GM12878 (cell line): ENCODE measurements around the gene UNC13D. TPM values are rescaled to one million over a fixed set of nuclear protein-coding genes. Genes with fewer than 3 reads are reported as not detected.

ENCODE experiments used
- ATAC-seq: fragments of 200-7000 bp; cut with Tn5 transposase; 3 replicates; pipeline ENCODE4 v1.9.1; 2020; ENCODE audit warnings: mild to moderate bottlenecking, moderate library complexity
- BruUV-seq: library from RNA; stranded (reverse); fragments of 400-500 nt; replicated peaks from 2 replicates; lab custom pipeline; 2021; lab: Mats Ljungman, UMichigan
- CTCF ChIA-PET: fragments of 300-600 bp; sonication (Branson Sonifier 250); formaldehyde crosslinking; extraction: SDS; loops from one replicate; lab custom pipeline; 2021; ENCODE audit warnings: inconsistent platforms; lab: Yijun Ruan, JAX
- POLR2A ChIA-PET: fragments of 350-600 bp; formaldehyde crosslinking; extraction: SDS; loops from one replicate; lab custom pipeline; 2021; ENCODE audit warnings: inconsistent platforms; lab: Charles Lee
- RAD21 ChIA-PET: fragments of 300-600 bp; sonication (Branson Sonifier 250); formaldehyde crosslinking; loops from one replicate; lab custom pipeline; 2023; ENCODE audit warnings: antibody characterized with exemption; ENCODE audit not compliant: unreplicated experiment; lab: Charles Lee
- SMC1A ChIA-PET: fragments of 300-600 bp; sonication (Branson Sonifier 250); formaldehyde crosslinking; loops from one replicate; lab custom pipeline; 2023; ENCODE audit not compliant: unreplicated experiment, uncharacterized antibody; lab: Charles Lee
- DNase-seq: peaks from one replicate; pipeline ENCODE4 v3.0.0-alpha.2; 2011; ENCODE audit warnings: low read depth, low spot score
- FAIRE-seq: peaks from 3 replicates; lab custom pipeline; 2011; peaks lifted over from hg19 to GRCh38; lab: Jason Lieb, UNC
- H2AFZ ChIP-seq: 2 replicates; pipeline ENCODE4 v1.6.0; 2011; ENCODE audit warnings: low read depth, low read length, control low read depth; ENCODE audit not compliant: control insufficient read depth
- H3K27ac ChIP-seq: 2 replicates; pipeline ENCODE4 v1.5.1; 2011; ENCODE audit warnings: control low read depth; ENCODE audit not compliant: control insufficient read depth, insufficient read depth
- H3K27me3 ChIP-seq, 2 experiments: replicated peaks in 1 of 2; 2 replicates each; pipeline versions ENCODE4 v1.6.0 to v1.6.1; 2011; ENCODE audit warnings: low read length in 1 of 2; ENCODE audit not compliant: control insufficient read depth in 2 of 2, insufficient read depth in 2 of 2
- H3K36me3 ChIP-seq, 2 experiments: 2 replicates each; pipeline ENCODE4 v1.5.1; 2011; ENCODE audit warnings: low read length in 1 of 2; ENCODE audit not compliant: control insufficient read depth in 2 of 2, insufficient read depth in 2 of 2
- H3K4me1 ChIP-seq: 2 replicates; pipeline ENCODE4 v1.6.1; 2011; ENCODE audit warnings: mild to moderate bottlenecking, low read length, moderate library complexity, mixed read lengths; ENCODE audit not compliant: control insufficient read depth, insufficient read depth
- H3K4me2 ChIP-seq: 2 replicates; pipeline ENCODE4 v1.6.0; 2011; ENCODE audit warnings: control low read depth; ENCODE audit not compliant: control insufficient read depth, insufficient read depth
- H3K4me3 ChIP-seq: fragments of 200-600 bp; sonication (generic); 2 replicates; pipeline ENCODE4 v1.5.1; 2016
- H3K79me2 ChIP-seq: 2 replicates; pipeline ENCODE4 v1.6.0; 2011; ENCODE audit warnings: low read length; ENCODE audit not compliant: control insufficient read depth, insufficient read depth
- H3K9ac ChIP-seq: 2 replicates; pipeline ENCODE4 v1.8.0; 2011; ENCODE audit warnings: low read length, control low read depth, mixed read lengths; ENCODE audit not compliant: control insufficient read depth, insufficient read depth
- H3K9me3 ChIP-seq: replicated peaks from 3 replicates; pipeline ENCODE4 v1.5.1; 2011; ENCODE audit warnings: mild to moderate bottlenecking, low read length; ENCODE audit not compliant: control insufficient read depth, insufficient read depth
- H4K20me1 ChIP-seq: 2 replicates; pipeline ENCODE4 v1.6.0; 2011; ENCODE audit not compliant: control insufficient read depth, insufficient read depth
- RUNX3 ChIP-seq: IDR thresholded peaks from 2 replicates; pipeline ENCODE4 v1.6.1; 2012; ENCODE audit warnings: low read length, inconsistent platforms
- WGBS: methylation state at CpG from one replicate; pipeline ENCODE4 v1.1.6; 2016; ENCODE audit warnings: low lambda C conversion rate; ENCODE audit not compliant: insufficient replicate concordance, insufficient coverage; ENCODE audit errors: missing lambda C conversion rate; 5-methylcytosine and 5-hydroxymethylcytosine counted together
- in situ Hi-C: fragments of 300-500 bp; cut with MboI; formaldehyde crosslinking; loops from 9 replicates; pipeline ENCODE4 v1.14.3; 2018; ENCODE audit warnings: mixed read lengths
- intact Hi-C: fragments of 100-400 bp; cut with micrococcal nuclease; formaldehyde crosslinking; loops from one replicate; pipeline ENCODE4 v1.14.2; 2022; ENCODE audit not compliant: unreplicated experiment
- polyA plus RNA-seq, 11 experiments: library from polyadenylated mRNA; depleted of rRNA in 4 of 11; unstranded in 6 of 11; stranded (reverse) in 5 of 11; fragments of >200 nt; fragmentation: Nextera tagmentation in 4 of 11; fragmentation: Illumina TruSeq in 1 of 11; extraction: Ambion mirVana in 4 of 11; extraction: Trizol in 1 of 11; gene quantifications; 1 replicate in 1 of 11; 2 replicates in 10 of 11; pipeline versions ENCODE4 v1.2.1 to v1.2.3, GENCODE V29; 2011 to 2016; ENCODE audit warnings: inconsistent platforms in 2 of 11, missing spikeins in 2 of 11, low read depth in 1 of 11
- total RNA-seq, 4 experiments: library from RNA; depleted of rRNA in 3 of 4; stranded (reverse); fragments of >200 nt in 3 of 4; fragmentation: Illumina TruSeq in 1 of 4; extraction: Trizol in 1 of 4; gene quantifications; 2 replicates each; pipeline versions ENCODE4 v1.2.1 to v1.2.3, GENCODE V29; 2013 to 2021
- TF ChIP-seq, protein P1 (sequence below): fragments of 450-650 bp; IDR thresholded peaks from 2 replicates; pipeline ENCODE4 v1.6.1; 2016; ENCODE audit warnings: mild to moderate bottlenecking, moderate library complexity, borderline replicate concordance

UNC13D gene
- total and polyA plus RNA-seq, 10 of the 15 experiments (the other 5 are each of a cell fraction or from before 2014, with no cell fraction given): 0.32 to 63.9 (median 25.2) TPM

DNA sequence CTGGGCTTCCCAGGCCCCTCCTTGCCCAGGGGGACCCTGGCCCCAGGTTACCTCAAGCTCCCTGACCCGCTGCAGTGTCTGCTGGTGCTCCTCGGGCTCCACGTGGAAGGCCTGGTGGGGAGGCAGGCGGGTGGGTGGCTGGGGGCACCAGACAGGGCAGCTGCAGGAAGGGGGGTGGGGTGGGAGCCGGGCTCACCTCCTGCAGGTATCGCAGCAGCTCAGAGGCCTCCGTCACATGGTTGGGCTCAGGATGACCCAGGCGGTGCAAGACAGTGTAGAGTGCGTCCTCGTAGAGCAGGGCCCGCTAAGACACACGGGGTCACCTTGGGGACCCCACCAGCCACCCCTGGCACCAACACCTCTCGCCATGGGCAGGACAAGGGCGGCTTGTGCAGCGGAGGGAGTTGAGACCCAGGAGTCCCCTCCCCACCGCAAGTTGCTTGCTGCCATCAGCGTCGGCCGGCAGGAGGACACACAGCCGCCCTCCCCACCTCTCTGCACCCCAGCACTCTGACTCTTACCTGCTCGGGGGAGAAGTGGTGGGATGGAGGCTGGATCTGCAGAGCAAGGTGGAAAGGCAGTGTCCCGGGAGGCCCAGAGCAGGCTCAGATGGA lies 1.1 kb downstream of the UNC13D start:
- in situ Hi-C loops (no loop called here), intact Hi-C loops (no loop called here)
- H3K27me3 ChIP-seq: no peaks in the 10 kb centered on the region
- peak overlapping the region; percentile 93 for H3K4me2 ChIP-seq
- FAIRE-seq: no peak
- peaks cover 14% of the 10 kb centered on the region for H3K4me1 ChIP-seq
- H2AFZ ChIP-seq: peak overlapping the region; percentile 84
- H3K79me2 ChIP-seq: peaks cover 18% of the 10 kb centered on the region
- CTCF ChIA-PET: interaction anchor here (0.9 to 8.7 kb wide), 6 partner anchors 13 to 123 kb away, joined by 3 to 117 read pairs (median 5); partner anchors contain the start of genes GALK1, TRIM65 and WBP2
- H4K20me1 ChIP-seq: no peaks in the 10 kb centered on the region
- H3K27ac ChIP-seq: peak overlapping the region; percentile 93
- POLR2A ChIA-PET: interaction anchor here (1.0 to 4.5 kb wide), 7 partner anchors 12 to 78 kb away, joined by 3 to 42 read pairs (median 30); partner anchors contain the start of genes GALK1, UNK and WBP2
- 54% methylated on average over 19 of the region's 22 CpGs for WGBS
- H3K36me3 ChIP-seq: peaks cover 0 to 4% of the 10 kb centered on the region in 2 experiments; a peak in 3 of 4 replicates
- SMC1A ChIA-PET: interaction anchor here (1.2 to 3.2 kb wide), 4 partner anchors 10 to 32 kb away, joined by 3 to 14 read pairs (median 6); partner anchors contain the start of gene WBP2
- peak overlapping the region; percentile 98 for H3K9ac ChIP-seq
- H3K9me3 ChIP-seq: no peaks in the 10 kb centered on the region
- TF ChIP-seq, protein P1, sequence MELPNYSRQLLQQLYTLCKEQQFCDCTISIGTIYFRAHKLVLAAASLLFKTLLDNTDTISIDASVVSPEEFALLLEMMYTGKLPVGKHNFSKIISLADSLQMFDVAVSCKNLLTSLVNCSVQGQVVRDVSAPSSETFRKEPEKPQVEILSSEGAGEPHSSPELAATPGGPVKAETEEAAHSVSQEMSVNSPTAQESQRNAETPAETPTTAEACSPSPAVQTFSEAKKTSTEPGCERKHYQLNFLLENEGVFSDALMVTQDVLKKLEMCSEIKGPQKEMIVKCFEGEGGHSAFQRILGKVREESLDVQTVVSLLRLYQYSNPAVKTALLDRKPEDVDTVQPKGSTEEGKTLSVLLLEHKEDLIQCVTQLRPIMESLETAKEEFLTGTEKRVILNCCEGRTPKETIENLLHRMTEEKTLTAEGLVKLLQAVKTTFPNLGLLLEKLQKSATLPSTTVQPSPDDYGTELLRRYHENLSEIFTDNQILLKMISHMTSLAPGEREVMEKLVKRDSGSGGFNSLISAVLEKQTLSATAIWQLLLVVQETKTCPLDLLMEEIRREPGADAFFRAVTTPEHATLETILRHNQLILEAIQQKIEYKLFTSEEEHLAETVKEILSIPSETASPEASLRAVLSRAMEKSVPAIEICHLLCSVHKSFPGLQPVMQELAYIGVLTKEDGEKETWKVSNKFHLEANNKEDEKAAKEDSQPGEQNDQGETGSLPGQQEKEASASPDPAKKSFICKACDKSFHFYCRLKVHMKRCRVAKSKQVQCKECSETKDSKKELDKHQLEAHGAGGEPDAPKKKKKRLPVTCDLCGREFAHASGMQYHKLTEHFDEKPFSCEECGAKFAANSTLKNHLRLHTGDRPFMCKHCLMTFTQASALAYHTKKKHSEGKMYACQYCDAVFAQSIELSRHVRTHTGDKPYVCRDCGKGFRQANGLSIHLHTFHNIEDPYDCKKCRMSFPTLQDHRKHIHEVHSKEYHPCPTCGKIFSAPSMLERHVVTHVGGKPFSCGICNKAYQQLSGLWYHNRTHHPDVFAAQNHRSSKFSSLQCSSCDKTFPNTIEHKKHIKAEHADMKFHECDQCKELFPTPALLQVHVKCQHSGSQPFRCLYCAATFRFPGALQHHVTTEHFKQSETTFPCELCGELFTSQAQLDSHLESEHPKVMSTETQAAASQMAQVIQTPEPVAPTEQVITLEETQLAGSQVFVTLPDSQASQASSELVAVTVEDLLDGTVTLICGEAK: no peak
- peak; percentile 23; the same call in 1 of the 2 replicates for TF ChIP-seq RUNX3
- TF ChIP-seq, all 136 proteins: peak for 1
- BruUV-seq: no TSS peak
- RAD21 ChIA-PET: interaction anchor here (0.9 to 3.6 kb wide), 10 partner anchors 12 to 89 kb away, joined by 3 to 21 read pairs (median 8); partner anchors contain the start of genes GALK1, TRIM65 and WBP2
- no peak for ATAC-seq
- DNase-seq: no peak
- H3K4me3 ChIP-seq: peak overlapping the region; percentile 77
